ENCODE results near the gene LRRC17. TPM values are rescaled to one million over a fixed set of nuclear protein-coding genes. Genes with fewer than 3 reads are reported as not detected.
A peak's percentile ranks its signal among the peaks of the same experiment; 100 is the strongest.

The LRRC17 gene
- total and polyA plus RNA-seq, 8 donors = 0.76 to 2.7 (median 1.9) TPM

- Histone ChIP-seq H3K4me1 (peaks cover 0 to 11% (median 0%) of the 10 kb centered on the region in 3 donors), H3K27ac (peak overlapping the region in 1 of 4 donors; percentile 16), H3K36me3 (no peaks in the 10 kb centered on the region), H3K9me3 (no peaks in the 10 kb centered on the region), H3K27me3 (no peaks in the 10 kb centered on the region), H3K4me3 (no peak overlapping the region)
- no peak for TF ChIP-seq CTCF (IDR thresholded peaks at IDR 0.05)
- FAIRE-seq (no peak), ATAC-seq (no peak), DNase-seq (no peak)
- 70 to 76% methylated on average over 5 of the region's 5 CpGs for WGBS, 2 donors
- intact Hi-C loops (cut with DNase I) = no loop called here
Observed at GRCh38 chr7:102890971-102891692, 21.7 kb upstream of the LRRC17 start.

GRCh38 chr7:102891693-102892261, 21.0 kb upstream of the LRRC17 start:
- peak in 3 of 4 donors; percentile 65 to 89 (median 79) for ATAC-seq
- FAIRE-seq = no peak
- Histone ChIP-seq H3K9me3 (no peaks in the 10 kb centered on the region), H3K27me3 (no peaks in the 10 kb centered on the region), H3K4me3 (no peak overlapping the region), H3K27ac (no peak overlapping the region), H3K36me3 (no peaks in the 10 kb centered on the region), H3K4me1 (peaks cover 0 to 11% (median 0%) of the 10 kb centered on the region in 3 donors)
- 76 to 85% methylated on average over 1 of the region's 1 CpG for WGBS, 2 donors
- intact Hi-C loops (cut with DNase I) = no loop called here
- peak in 2 of 6 donors; percentile 26 to 44 for DNase-seq
- no peak for TF ChIP-seq CTCF (IDR thresholded peaks at IDR 0.05)

GRCh38 chr7:102892631-102893278, 20.0 kb upstream of the LRRC17 start:
- intact Hi-C loops (cut with DNase I) = no loop called here
- H3K4me1 ChIP-seq = peaks cover 0 to 17% (median 0%) of the 10 kb centered on the region in 3 donors
- no peak for DNase-seq
- no peak for ATAC-seq
- no peaks in the 10 kb centered on the region for H3K9me3 ChIP-seq
- H3K27ac ChIP-seq = no peak overlapping the region
- no peak for FAIRE-seq
- H3K4me3 ChIP-seq = no peak overlapping the region
- WGBS, 2 donors = 50 to 73% methylated on average over 1 of the region's 1 CpG
- TF ChIP-seq CTCF (IDR thresholded peaks at IDR 0.05) = no peak
- no peaks in the 10 kb centered on the region for H3K36me3 ChIP-seq
- H3K27me3 ChIP-seq = no peaks in the 10 kb centered on the region

- H3K27ac ChIP-seq = no peak overlapping the region
- no peaks in the 10 kb centered on the region for H3K9me3 ChIP-seq
- 66 to 74% methylated on average over 3 of the region's 3 CpGs for WGBS, 2 donors
- no peak for ATAC-seq
- peaks cover 0 to 18% (median 0%) of the 10 kb centered on the region in 3 donors for H3K4me1 ChIP-seq
- no peak for FAIRE-seq
- no peak for DNase-seq
- intact Hi-C loops (cut with DNase I) = no loop called here
- H3K36me3 ChIP-seq = no peaks in the 10 kb centered on the region
- H3K4me3 ChIP-seq = no peak overlapping the region
- TF ChIP-seq CTCF (IDR thresholded peaks at IDR 0.05) = no peak
- no peaks in the 10 kb centered on the region for H3K27me3 ChIP-seq
Observed at GRCh38 chr7:102895602-102896001, 17.2 kb upstream of the LRRC17 start.

Data from pancreas (tissue), 10 donors.